Measurements from ENCODE around the gene NIBAN1.

- TF ChIP-seq CTCF (IDR thresholded peaks at IDR 0.05): no peak
- TF ChIP-seq POLR2AphosphoS5 (IDR thresholded peaks at IDR 0.05): no peak
Measured at GRCh38 chr1:184930232-184930631, 44.1 kb downstream of the NIBAN1 start.
